Keratinocyte (primary cell): ENCODE data around the gene ADPGK.

Source experiments
- EZH2 ChIP-seq: IDR thresholded peaks from one replicate; pipeline ENCODE4 v1.6.1; 2012; ENCODE audit warnings: inconsistent platforms, mild to moderate bottlenecking, low read length, moderate library complexity
- TF ChIP-seq, protein P1 (sequence below), 3 experiments: IDR thresholded peaks in 1 of 3; conservative IDR thresholded peaks in 1 of 3; optimal IDR thresholded peaks in 1 of 3; 2 replicates in 2 of 3; 3 replicates in 1 of 3; pipeline versions ENCODE3 to v1.5.1; 2011; ENCODE audit warnings: low read length in 3 of 3, mild to moderate bottlenecking in 3 of 3, moderate library complexity in 2 of 3, control low read depth in 1 of 3, inconsistent platforms in 1 of 3; ENCODE audit not compliant: insufficient read depth in 2 of 3; ENCODE audit errors: extremely low read depth in 1 of 3

DNA sequence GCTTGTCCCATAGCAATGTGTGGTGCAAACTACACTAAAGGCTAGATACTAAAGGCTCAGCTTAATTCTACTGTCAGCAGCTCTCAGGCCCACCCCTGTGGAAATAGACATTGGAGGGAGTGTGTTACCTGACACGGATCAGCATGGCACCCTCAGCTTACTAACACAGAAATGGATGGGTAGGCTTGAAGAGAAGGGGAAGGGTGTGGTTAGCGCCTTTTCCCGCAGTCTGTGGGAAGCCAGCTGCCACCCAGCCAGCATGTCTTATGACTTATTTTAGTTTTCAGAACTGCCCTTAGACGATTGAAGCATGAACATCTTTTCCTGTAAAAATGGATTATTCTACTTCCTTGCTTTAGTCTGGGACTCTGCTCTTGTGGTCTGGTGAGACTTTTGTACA, 25.8 kb upstream of the ADPGK start:
- TF ChIP-seq, protein P1, sequence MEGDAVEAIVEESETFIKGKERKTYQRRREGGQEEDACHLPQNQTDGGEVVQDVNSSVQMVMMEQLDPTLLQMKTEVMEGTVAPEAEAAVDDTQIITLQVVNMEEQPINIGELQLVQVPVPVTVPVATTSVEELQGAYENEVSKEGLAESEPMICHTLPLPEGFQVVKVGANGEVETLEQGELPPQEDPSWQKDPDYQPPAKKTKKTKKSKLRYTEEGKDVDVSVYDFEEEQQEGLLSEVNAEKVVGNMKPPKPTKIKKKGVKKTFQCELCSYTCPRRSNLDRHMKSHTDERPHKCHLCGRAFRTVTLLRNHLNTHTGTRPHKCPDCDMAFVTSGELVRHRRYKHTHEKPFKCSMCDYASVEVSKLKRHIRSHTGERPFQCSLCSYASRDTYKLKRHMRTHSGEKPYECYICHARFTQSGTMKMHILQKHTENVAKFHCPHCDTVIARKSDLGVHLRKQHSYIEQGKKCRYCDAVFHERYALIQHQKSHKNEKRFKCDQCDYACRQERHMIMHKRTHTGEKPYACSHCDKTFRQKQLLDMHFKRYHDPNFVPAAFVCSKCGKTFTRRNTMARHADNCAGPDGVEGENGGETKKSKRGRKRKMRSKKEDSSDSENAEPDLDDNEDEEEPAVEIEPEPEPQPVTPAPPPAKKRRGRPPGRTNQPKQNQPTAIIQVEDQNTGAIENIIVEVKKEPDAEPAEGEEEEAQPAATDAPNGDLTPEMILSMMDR (optimal IDR thresholded peaks at IDR 0.05 in 1 of 3, IDR thresholded peaks at IDR 0.05 in 1 of 3, conservative IDR thresholded peaks at IDR 0.05 in 1 of 3; ENCODE audit: extremely low read depth in 1 of 3, insufficient read depth in 2 of 3, low read length in 3 of 3), result no peak
- TF ChIP-seq EZH2, result no peak
